ENCODE results near the gene ARNT2.

DNA sequence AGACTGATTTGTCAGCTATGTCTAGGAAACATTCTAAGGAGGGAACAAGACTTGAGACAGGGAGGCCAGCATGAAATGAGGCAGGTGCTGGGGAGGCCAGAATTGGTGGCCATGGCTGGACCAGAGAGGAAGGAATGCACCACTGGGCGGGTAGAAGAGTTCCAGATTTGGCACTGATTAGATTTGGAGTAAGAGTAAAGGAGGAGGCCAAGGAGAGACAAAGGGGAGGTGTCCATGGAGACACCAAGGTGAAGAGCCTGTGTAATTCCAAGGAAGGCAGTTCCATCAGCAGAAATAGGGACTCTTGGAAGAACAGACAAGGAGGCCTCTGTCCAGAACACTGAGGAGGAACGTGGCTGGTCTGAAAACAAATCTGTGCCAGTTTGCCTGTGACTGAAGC lies 1.8 kb downstream of the ARNT2 start:
- TF ChIP-seq CTCF (IDR thresholded peaks at IDR 0.05; ENCODE audit: low read length) (no peak), EZH2 (optimal IDR thresholded peaks at IDR 0.05; ENCODE audit: low read depth, low read length) (no peak)
